ENCODE data around the gene CFAP97.
"Not testable (repeated sequence)": the region's sequence is repeated elsewhere in the genome, so short reads cannot be mapped to it uniquely, and the experiment has no call there.

Gene CFAP97

DNA sequence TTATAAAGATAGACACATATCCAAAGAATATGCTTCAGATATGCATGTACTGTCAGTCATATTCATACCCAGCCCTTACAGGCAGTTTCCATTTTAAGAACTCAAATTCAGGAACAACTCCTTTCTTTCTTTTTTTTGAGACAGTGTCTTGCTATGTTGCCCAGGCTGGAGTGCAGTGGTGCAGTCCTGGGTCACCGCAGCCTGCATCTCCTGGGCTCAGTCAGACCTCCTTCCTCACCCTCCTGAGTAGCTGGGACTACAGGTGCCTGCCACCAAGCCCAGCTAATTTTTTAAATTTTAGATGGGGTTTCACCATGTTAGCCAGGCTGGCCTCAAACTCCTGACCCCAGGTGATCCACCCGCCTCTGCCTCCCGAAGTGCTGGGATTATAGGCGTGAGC is 40.1 kb upstream of the CFAP97 start:
- no peak overlapping the region for H3K4me3 ChIP-seq (ENCODE audit: low read depth, low read length)
- DNase-seq (ENCODE audit: low read depth), result no peak
- in situ Hi-C loops (cut with HindIII; ENCODE audit: low sequenced_read_pairs), result no loop called here
- TF ChIP-seq CTCF (IDR thresholded peaks at IDR 0.05; ENCODE audit: low read depth, low read length, missing control alignments), result no peak

GRCh38 chr4:185242749-185243533 is 39.1 kb upstream of the CFAP97 start:
- TF ChIP-seq CTCF (IDR thresholded peaks at IDR 0.05; ENCODE audit: low read depth, low read length, missing control alignments), result no peak
- in situ Hi-C loops (cut with HindIII; ENCODE audit: low sequenced_read_pairs), result no loop called here
- DNase-seq (ENCODE audit: low read depth), result no peak
- H3K4me3 ChIP-seq (ENCODE audit: low read depth, low read length), result no peak overlapping the region

DNA sequence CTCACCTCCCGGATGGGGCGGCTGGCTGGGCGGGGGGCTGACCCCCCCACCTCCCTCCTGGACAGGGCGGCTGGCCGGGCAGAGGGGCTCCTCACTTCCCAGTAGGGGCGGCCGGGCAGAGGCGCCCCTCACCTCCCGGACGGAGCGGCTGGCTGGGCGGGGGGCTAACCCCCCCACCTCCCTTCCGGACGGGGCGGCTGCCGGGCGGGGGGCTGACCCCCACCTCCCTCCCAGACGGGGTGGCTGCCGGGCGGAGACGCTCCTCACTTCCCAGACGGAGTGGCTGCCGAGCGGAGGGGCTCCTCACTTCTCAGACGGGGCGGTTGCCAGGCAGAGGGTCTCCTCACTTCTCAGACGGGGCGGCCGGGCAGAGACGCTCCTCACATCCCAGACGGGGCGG is 36.7 kb upstream of the CFAP97 start:
- H3K4me3 ChIP-seq (ENCODE audit: low read depth, low read length); in situ Hi-C loops (cut with HindIII; ENCODE audit: low sequenced_read_pairs); DNase-seq (ENCODE audit: low read depth): not testable (repeated sequence)

DNA sequence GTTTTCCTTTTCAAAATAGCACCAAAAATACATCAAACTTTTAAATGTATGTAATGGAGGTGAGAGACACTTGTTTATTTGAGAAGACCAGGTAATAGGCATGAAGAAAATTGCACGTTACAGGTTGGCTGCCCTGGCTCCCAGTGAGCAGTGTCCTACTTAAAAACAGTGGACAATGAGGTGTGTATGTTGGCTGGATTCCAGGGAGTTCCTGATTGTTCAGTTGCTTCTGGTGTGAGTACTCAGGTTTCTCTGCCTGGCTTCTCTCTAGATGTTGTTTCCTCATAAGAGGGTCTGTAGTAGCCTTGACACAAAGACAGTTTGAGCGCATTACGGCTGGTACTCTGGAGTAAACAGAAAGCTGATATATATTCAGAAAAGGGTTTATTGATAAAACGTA is 35.0 kb upstream of the CFAP97 start:
- no peak for TF ChIP-seq CTCF (IDR thresholded peaks at IDR 0.05; ENCODE audit: low read depth, low read length, missing control alignments)
- in situ Hi-C loops (cut with HindIII; ENCODE audit: low sequenced_read_pairs), result loop anchor here (5.0 kb wide), 1 partner anchor 56 kb away; no protein-coding TSS in a partner anchor
- no peak overlapping the region for H3K4me3 ChIP-seq (ENCODE audit: low read depth, low read length)
- no peak for DNase-seq (ENCODE audit: low read depth)

- in situ Hi-C loops (cut with HindIII; ENCODE audit: low sequenced_read_pairs), result loop anchor here (5.0 kb wide), 1 partner anchor 56 kb away; no protein-coding TSS in a partner anchor
- H3K4me3 ChIP-seq (ENCODE audit: low read depth, low read length), result no peak overlapping the region
- DNase-seq (ENCODE audit: low read depth), result no peak
- TF ChIP-seq CTCF (IDR thresholded peaks at IDR 0.05; ENCODE audit: low read depth, low read length, missing control alignments), result no peak
Measured at GRCh38 chr4:185238215-185238681, 34.4 kb upstream of the CFAP97 start.

GRCh38 chr4:185237175-185237574 is 33.4 kb upstream of the CFAP97 start:
- in situ Hi-C loops (cut with HindIII; ENCODE audit: low sequenced_read_pairs), result loop anchor here (5.0 kb wide), 1 partner anchor 55 kb away; no protein-coding TSS in a partner anchor
- TF ChIP-seq CTCF (IDR thresholded peaks at IDR 0.05; ENCODE audit: low read depth, low read length, missing control alignments), result no peak
- no peak overlapping the region for H3K4me3 ChIP-seq (ENCODE audit: low read depth, low read length)
- no peak for DNase-seq (ENCODE audit: low read depth)

DNA sequence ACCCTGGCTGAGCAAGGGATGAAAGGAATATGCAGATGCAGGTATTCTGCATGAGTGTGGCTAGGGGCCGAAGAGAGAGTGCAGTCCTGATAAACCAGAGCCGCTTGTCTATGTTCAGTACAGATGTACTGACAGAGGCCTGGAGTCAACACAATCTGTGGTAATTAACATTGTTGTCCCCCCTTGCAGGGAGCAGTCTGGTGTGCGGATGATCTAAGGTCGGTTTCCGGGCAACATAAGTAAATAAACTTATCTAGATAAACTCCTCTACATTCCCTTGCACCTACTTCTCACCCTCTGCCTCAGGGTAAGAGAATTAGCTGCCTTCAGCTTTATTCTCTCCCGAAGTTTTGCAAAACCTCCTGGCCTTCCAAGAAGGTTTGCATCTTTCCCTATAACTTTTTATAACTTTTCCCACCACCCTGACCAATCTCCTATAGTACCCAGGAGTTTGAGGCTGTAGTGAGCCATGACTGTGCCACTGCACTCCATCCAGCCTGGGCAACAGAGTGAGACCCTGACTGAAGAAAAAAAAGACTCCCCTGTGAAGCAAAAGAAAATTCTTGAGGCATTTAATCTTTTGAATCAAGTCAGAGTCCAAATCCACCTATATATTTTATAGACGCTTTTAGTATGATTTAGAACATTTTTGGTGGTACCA is 32.2 kb upstream of the CFAP97 start:
- no peak for DNase-seq (ENCODE audit: low read depth)
- no peak for TF ChIP-seq CTCF (IDR thresholded peaks at IDR 0.05; ENCODE audit: low read depth, low read length, missing control alignments)
- no peak overlapping the region for H3K4me3 ChIP-seq (ENCODE audit: low read depth, low read length)
- in situ Hi-C loops (cut with HindIII; ENCODE audit: low sequenced_read_pairs), result loop anchor here (5.0 kb wide), 1 partner anchor 54 kb away; no protein-coding TSS in a partner anchor

Data from astrocyte of the cerebellum (primary cell).